ENCODE data around the gene CHCHD4.

Gene CHCHD4

GRCh38 chr3:14162178-14162577, 37.5 kb upstream of the CHCHD4 start:
- H3K4me3 ChIP-seq (replicated peaks in 1 of 2; ENCODE audit: low read depth in 2 of 2, low read length in 2 of 2): no peak overlapping the region
- DNase-seq (ENCODE audit: low read depth in 2 of 2): peak in 1 of 2 donors; percentile 46
- no peak for TF ChIP-seq CTCF (IDR thresholded peaks at IDR 0.05; ENCODE audit: low read depth, low read length)

GRCh38 chr3:14161282-14161681, 36.6 kb upstream of the CHCHD4 start:
- TF ChIP-seq CTCF (IDR thresholded peaks at IDR 0.05; ENCODE audit: low read depth, low read length): no peak
- DNase-seq (ENCODE audit: low read depth in 2 of 2): no peak
- H3K4me3 ChIP-seq (replicated peaks in 1 of 2; ENCODE audit: low read depth in 2 of 2, low read length in 2 of 2): no peak overlapping the region

- TF ChIP-seq CTCF (IDR thresholded peaks at IDR 0.05; ENCODE audit: low read depth, low read length): no peak
- no peak for DNase-seq (ENCODE audit: low read depth in 2 of 2)
- no peak overlapping the region for H3K4me3 ChIP-seq (replicated peaks in 1 of 2; ENCODE audit: low read depth in 2 of 2, low read length in 2 of 2)
Measured at GRCh38 chr3:14159426-14159825, 34.8 kb upstream of the CHCHD4 start.

- no peak for TF ChIP-seq CTCF (IDR thresholded peaks at IDR 0.05; ENCODE audit: low read depth, low read length)
- H3K4me3 ChIP-seq (replicated peaks in 1 of 2; ENCODE audit: low read depth in 2 of 2, low read length in 2 of 2): no peak overlapping the region
- DNase-seq (ENCODE audit: low read depth in 2 of 2): no peak
Measured at GRCh38 chr3:14158370-14158769, 33.7 kb upstream of the CHCHD4 start.

GRCh38 chr3:14157951-14158350, 33.3 kb upstream of the CHCHD4 start:
- DNase-seq (ENCODE audit: low read depth in 2 of 2): no peak

GRCh38 chr3:14156843-14157561, 32.3 kb upstream of the CHCHD4 start:
- TF ChIP-seq CTCF (IDR thresholded peaks at IDR 0.05; ENCODE audit: low read depth, low read length): no peak
- no peak for DNase-seq (ENCODE audit: low read depth in 2 of 2)
- no peak overlapping the region for H3K4me3 ChIP-seq (replicated peaks in 1 of 2; ENCODE audit: low read depth in 2 of 2, low read length in 2 of 2)

More at GRCh38 chr3:14157951-14158350, 33.3 kb upstream of the CHCHD4 start:
- no peak for TF ChIP-seq CTCF (IDR thresholded peaks at IDR 0.05; ENCODE audit: low read depth, low read length)
- no peak overlapping the region for H3K4me3 ChIP-seq (replicated peaks in 1 of 2; ENCODE audit: low read depth in 2 of 2, low read length in 2 of 2)

DNA sequence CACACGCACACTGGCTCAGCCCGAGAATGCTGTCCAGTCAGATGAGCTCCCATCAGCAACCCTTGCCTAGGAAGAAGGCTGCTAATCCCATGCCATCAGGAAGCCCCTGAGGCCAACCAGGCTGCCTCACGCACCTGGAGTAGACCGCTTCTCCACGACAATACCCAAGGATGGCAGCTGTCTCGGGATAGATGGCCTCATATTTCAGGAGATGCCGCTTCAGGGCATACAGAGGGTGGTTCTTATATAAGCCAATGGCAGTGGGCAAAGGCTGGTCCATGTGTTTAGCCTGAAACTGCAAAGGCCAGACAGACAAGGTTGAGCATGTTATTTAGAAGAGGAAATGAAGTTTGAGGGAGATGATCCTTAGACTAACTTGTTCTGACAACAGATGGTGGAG, 31.5 kb upstream of the CHCHD4 start:
- H3K4me3 ChIP-seq (replicated peaks in 1 of 2; ENCODE audit: low read depth in 2 of 2, low read length in 2 of 2): no peak overlapping the region
- DNase-seq (ENCODE audit: low read depth in 2 of 2): no peak
- no peak for TF ChIP-seq CTCF (IDR thresholded peaks at IDR 0.05; ENCODE audit: low read depth, low read length)
